GM19467 (cell line): Measurements from ENCODE around the gene PIP4K2A.
"Not testable (repeated sequence)": the region's sequence is repeated elsewhere in the genome, so short reads cannot be mapped to it uniquely, and the experiment has no call there.

ENCODE experiments used
- ATAC-seq: cut with Tn5 transposase; IDR thresholded peaks from one replicate; pipeline ENCODE4 v1.9.1; 2021; ENCODE audit warnings: mild to moderate bottlenecking, moderate library complexity; ENCODE audit not compliant: unreplicated experiment

Gene PIP4K2A

DNA sequence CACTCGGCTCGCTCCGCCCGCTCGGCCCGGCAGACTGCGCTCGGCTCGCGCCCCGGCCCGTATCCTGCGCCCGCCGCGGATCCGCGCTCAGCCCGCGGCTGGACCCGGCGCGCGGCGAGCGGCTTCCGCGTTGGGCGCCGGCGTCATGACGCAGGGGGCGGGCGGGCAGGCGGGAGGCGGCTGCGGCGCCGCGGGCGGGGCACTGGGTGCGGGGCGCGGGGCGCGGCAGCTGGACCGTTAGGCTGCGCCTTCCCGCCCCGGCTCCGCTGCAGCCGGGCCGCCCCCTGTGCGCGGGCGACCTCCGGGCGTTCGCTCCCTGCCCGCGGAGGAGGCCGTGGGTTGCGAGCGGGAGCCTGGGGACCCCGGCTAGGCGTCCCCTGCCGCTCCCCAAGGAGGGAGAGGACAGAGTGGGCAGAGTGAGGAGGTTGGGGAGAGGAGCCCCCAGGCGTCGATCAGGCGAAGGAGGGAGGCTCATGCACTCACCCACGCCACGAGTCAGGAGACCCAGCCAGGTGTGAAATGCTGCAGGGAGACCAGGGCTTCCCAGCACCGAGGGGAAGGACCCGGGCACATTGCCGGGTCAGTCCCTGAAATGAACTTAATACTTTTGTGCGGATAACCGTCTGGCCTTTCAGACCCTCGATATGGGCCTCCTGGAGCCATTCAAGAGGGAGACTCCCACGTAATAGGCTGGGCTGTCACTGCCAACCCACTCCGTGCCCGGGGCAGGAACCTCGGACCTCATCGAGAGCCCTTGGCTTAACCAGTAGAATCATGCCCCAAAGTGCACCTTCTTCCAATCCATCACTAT lies at the start of gene PIP4K2A:
Gene PIP4K2A (minus strand): TSS at position 100 of the 811 bp plus-strand sequence. CDS start 252 bp downstream, outside the sequence.
- ATAC-seq: peak; percentile 73

DNA sequence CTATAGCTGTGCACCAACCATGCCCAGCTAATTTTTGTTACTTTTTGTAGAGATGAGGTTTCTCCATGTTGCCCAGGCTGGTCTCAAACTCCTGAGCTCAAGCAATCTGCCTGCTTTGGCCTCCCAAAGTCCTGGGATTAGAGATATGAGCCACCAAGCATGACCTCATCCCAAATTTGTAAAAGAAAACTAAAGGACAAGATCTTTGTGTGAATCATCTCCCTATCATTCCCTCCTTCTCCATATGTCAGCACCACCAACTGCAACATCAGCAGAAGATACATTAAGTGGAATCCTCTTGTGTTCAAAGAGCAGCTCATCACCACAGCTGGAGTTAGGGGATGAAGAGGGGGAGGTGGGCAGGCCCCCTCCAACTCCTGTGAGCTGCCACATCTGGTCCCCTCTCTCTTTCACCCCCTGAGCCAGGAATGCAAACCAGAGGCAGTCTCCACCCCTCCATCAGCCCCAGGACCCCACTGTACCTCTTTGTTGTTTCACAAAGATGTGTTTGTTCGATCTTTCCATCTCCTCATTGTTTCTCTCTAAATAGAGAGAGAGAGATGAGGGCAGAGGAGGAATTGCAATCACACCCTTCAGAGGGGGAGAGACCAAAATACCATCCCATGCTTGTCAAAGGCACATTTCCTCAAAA lies 47.3 kb upstream of the PIP4K2A start:
- no peak for ATAC-seq

DNA sequence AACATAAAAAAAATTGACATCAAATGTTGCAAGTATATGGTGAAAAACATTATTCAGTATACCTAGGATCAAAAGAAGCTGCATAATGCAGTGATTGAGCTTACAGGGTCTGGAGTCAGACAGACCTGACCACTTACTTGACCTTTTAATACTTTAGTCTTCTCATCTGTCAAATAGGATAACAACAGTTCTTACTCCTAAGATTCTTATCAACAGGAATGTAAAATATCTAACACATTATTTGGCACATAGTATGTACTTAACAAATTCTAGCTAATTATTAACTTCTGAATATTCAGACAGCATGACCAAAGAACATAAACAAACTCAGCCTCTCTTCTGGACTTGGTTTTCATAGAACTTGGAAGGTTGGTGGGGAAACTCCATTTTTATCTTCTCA lies 45.6 kb upstream of the PIP4K2A start:
- no peak for ATAC-seq

DNA sequence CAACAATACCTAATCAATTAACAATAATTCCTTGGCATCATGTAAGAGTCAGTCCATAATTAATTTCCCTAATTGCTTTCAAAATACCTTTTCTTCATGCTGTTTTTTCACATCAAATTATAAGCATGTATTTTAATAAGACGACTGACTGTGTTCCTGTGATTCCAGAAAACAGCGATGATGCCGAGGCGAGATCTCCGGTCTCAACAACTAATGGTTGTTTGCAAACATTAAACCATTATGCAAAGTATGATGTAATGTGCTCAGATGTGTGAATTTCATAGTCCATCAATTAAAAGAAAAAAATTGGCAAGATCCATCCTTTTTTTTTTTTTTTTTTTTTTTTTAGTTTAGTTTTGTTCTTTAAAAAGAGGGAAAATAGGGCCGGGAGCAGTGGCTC lies 44.5 kb upstream of the PIP4K2A start:
- ATAC-seq: no peak

DNA sequence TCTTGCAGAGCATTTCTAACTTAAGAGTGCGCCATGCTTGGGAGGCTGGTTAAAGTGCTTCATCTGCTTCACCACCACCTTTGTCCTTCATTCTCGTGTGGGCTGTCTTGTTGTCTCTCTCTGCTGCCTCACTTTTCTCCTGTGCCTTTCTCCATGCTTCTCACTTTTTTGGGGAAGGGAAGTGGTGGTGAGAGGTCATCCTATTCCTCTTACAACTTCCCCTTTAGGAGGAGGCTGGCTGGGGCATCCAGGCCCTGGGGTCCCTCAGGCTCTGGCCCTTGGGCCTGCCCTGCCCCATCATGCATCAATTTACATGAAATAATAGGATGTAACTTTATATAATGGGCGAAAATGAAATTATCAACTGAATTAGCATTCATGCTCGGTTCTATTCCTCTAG lies 39.9 kb upstream of the PIP4K2A start:
- no peak for ATAC-seq

DNA sequence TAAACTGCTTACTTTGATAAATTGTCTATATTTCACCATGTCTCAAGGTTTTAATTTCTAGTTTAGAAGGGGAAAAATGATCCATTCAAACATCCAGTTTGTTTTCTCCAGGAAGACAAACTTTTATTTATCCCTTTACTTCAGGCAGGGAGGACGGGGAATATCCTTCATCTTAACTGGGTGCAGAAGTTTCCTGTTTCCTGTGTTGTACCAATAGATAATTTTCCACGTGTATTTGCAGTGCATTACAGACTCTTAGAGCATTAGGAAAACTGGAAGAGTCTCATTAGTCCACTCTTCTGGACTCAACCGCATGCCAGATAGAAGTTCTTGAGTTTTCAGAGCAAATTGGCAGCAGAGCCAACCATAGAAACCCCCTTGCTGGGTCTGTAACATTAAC lies 39.4 kb upstream of the PIP4K2A start:
- no peak for ATAC-seq

DNA sequence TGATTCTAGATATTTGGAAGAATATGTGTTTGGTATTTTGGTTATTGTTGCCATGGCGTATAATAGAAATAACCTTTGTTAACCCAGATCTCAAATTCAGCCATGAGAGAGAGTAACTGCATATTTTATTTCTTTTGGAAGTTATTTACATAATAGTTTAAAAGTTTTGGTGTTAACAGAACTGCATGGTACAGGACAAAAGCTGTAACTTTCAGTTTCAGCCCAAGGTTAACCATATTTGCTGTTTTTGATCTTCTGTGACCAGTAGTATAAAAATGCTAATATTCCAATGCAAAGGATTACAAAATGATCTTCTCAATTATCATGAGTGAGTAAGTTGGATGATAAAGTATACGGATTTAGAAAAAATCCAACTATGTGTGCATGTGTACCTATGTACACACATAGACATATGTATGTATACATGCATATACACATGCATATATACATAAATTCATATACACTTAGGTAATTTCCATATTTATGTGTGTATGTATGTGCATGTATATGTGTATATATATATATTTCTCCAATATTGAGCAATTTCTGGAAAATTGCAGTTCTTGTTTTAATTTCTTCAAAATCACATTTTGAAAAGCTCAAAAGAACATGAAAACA lies 38.0 kb upstream of the PIP4K2A start:
- ATAC-seq: no peak

DNA sequence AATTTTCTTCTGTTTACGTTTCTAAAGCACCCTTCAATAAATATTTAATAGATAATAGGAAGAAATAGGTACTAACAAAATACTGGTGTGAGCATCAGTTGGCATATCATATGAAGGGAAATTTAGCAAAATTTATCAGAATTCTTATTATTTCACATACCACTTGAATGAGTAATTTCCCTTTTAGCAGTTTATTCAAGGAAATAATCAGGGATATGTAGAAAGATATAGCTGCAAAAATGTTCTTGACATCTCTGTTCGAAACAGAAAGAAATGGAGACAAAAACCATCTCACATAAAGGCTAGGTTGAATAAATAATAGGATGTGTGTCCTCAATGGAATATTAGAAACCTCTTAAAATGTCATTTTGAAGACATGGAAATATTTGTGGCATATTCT lies 35.8 kb upstream of the PIP4K2A start:
- no peak for ATAC-seq

DNA sequence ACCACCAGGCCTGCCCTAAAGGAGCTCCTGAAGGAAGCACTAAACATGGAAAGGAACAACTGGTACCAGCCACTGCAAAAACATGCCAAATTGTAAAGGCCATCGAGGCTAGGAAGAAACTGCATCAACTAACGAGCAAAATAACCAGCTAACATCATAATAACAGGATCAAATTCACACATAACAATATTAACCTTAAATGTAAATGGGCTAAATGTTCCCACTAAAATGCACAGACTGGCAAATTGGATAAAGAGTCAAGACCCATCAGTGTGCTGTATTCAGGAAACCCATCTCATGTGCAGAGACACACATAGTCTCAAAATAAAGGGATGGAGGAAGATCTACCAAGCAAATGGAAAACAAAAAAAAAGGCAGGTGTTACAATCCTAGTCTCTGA lies 30.5 kb upstream of the PIP4K2A start:
- ATAC-seq: not testable (repeated sequence)

DNA sequence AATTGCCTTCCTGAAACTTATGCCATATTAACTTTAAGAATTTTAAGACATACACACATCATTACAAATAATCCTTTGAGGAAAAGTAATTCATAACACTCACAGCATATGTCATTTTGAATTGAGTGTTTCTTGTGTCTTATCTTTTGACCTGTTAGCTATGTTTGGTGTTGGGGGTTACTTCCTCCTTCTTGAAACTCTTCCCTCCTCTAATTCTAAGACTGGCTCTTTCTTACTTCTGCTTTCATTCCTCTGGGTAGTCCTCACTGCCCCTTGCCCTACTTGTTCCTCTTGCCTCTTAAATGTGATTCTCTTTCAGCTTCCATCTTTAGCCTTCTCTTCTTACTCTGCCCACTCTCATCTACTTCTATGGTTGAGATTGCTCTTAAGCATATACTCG lies 28.3 kb upstream of the PIP4K2A start:
- ATAC-seq: peak; percentile 99

DNA sequence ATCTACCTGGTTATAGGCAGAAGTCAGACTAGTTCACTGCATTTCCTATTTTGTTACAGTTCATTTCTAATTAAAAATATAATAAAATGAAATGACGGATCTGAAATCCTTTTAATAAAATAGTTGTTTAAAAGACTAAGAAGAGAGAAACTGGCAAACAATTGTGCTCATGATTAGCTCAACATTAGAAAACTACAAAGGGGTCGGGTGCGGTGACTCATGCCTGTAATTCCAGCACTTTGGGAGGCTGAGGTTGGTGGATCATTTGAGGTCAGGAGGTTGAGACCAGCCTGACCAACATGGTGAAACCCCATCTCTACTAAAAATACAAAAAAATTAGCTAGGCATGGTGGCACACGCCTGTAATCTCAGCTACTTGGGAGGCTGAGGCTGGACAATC lies 27.3 kb upstream of the PIP4K2A start:
- ATAC-seq: not testable (repeated sequence)

DNA sequence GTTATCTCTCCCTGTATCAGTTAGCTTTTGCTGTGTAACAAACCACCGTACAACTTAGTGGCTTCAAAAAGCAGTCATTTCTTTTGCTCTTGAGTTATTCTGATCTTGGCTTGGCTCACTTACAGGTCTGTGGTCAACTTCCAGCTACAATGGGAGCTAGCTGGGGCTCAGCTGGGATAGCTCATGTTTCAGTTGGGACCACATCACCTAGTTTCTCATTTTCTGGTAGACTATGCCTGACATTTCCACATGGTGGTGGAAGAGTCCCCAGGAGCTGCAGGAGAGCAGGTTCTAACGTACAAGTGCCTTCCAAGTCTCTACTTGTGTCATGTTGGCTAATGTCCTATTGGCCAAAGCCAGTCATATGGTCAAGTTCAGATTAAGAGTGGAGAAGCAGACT lies 25.8 kb upstream of the PIP4K2A start:
- ATAC-seq: no peak

DNA sequence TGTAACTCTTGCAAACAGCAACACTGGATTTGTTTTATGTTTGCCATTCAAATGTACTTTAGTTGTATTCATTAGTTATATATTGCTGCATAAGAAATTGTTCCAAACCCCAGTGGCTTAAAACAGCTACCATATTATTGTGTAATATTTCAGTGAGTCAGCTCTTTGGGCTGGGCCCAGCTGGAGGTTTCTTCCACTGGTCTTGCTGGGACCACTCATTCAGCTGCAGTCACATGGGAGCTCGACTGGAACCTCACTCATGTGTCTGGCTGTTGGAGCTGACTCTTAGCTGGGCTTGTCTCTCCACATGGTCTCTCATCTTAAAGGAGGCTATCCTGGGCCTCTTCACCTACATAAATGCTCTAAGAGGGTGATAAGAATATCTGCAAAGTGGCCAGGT lies 23.2 kb upstream of the PIP4K2A start:
- no peak for ATAC-seq

DNA sequence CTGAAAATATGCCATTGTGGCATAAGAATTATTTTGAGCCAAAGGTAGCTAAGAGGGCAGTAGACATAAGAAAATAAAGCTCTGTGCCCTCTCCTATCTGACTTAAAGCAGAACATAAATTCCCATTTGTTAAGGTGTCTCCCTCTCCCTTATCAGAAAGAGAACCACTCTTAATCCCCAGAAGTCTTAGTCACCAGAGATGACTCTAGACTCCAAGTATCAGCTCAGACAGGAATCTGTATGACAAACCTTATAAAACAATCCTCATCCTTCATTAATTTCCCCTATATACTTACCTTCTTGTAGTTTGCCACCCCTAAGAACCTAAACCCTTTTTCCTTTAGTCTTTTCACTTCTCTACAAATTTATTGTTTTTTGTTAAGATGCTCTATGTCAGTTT lies 21.8 kb upstream of the PIP4K2A start:
- no peak for ATAC-seq

DNA sequence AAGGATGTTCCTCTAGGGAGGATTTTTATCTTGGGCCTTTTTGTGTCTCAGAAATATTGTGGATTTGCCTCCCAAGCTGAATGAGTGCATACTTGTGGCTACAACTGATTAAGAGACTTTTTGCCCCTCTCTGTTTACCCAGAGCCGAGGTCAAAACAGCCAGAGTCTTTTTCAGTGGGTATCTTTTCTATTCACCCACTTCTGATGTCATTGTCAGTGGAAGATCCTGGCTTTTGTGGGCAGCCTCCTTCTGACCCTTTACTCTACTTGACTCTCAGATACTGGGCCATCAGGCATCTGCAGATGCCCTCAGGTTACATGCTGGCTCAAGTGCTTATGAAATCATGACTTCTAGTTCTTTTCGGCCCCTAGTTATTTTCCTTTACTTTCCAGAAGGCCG lies 19.6 kb upstream of the PIP4K2A start:
- no peak for ATAC-seq

DNA sequence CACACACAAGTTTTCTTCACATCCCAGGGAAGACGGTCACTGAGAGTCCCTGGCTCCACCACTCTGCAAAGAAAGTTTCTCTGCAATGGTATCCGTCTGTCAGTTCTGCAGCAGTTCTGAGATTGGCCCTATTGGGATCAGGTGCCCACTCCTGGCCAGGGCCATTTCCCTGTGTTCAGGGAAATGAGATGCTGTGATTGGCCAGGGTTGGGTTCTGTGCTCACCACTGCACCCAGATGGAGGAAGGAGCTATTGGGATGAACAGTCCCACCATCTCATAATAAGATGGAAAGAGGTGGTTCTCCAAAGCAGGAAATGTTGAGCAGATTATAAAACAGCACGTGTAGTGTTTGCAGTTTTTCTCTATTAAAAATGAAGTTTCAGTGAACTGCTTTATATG lies 13.3 kb upstream of the PIP4K2A start:
- ATAC-seq: no peak

DNA sequence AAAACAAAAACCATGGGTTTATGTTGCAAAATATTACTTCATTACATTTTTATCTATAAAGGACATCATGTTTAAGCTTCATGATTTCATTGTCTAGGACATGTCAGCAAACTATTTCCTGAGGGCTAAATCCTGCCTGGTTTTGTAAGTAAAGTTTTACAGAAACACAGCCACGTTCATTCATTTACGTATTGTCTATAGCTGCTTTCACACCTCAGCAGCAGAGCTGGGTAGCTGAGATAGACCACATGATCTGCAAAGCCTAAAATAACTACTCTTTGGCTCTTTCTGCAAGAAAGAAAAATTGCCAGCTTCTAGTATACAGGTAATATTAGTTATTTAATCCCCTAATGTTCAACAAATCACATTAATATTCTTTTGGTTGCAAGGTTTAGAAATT lies 12.7 kb upstream of the PIP4K2A start:
- ATAC-seq: no peak

DNA sequence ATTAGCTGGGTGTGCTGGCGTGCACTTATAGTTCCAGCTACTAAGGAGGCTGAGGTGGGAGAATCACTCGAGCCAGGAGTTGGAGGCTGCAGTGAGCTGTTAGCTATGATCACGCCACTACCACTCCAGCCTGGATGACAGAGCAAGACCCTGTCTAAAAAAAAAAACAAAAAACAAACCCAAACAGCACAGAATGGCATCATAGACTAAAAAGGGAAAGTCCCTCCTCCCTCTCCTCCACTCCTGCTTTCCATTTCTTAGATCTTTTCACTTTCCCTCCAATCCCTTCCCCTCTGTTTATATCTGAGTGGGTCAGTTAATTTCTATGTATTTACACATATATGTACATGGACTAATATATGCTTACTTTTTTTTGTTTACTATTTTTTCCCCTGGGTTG lies 10.4 kb upstream of the PIP4K2A start:
- no peak for ATAC-seq

DNA sequence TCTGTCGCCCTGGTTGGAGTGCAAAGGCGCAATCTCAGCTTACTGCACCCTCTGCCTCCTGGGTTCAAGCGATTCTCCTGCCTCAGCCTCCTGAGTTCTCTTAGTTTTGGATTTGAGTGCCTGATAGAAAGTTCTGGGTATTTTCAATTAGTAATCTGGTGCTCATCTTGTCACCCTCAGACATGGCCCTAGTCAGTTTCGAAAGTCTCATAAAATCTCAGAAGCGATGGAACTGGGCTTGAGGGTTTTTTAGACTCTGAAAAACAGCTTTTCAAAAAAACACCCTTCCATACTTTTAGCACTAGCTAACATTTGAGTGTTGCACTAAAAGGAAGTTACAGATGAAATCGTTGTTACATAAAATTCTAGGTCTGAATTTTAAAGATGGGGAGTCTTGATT lies 9.4 kb upstream of the PIP4K2A start:
- peak; percentile 47 for ATAC-seq

DNA sequence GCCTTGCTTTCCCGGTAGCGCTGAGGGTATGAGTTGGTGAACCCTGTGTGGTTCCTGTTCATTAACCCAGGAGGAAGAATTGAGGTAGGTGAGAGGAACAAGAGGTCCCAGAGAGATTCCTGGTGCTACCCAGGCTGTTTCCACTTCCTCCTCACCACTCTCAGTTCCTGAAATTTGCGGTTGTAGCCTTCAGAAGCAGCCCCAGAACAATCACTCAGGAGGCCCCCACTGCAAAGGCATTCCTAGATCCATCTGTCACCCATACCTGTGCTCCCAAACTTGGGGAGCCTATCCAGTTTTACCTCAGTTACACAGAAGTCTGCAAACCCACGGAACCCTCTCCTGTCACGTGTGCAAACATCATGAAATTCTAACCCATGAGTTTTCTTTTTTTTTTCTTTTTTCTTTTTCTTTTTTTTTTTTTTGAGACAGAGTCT lies 9.0 kb upstream of the PIP4K2A start:
- ATAC-seq: peak; percentile 72

DNA sequence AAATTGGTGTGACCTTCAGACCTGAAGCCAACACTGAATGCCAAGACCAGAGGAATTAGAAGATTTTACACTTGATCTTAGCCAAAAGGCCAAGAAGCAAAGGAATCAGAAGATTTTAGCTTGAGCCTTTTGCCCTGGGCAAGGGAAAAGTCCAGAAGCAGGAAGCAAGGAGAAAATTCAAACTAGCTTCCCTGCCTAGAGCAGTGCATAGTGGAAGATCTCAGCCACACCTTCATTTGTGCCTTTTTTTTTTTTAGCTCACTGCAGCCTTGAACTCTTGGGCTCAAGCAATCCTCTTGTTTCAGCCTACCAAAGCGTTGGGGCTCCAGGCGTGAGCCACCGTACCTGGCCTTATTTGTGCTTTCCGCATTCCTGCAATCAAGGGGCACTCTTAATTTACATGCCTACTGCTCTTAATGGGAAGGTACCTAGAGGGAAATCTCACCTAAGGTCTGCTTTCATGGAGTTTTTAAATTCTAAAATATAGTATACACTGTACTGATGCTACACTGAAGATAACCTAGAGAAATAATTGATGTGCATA lies 8.3 kb upstream of the PIP4K2A start:
- ATAC-seq: no peak

DNA sequence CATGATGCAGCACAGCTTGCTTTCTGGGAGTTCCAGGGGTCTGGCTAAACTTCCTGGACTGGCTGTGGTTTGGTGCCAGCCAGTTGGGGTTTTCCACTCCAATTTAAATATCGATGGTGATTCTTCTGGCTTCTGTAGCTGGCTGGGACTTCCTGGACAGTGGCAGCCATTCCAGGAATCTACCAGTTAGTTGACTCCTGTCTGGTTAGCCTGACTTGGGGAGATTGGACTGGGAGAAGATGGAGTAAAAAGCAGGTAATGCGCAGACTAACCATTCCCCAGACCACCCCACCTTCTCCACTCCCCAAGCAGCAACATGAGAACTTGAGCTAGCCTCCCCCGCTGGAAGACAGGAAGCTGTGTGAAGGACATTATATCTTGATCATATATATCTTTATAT lies 6.3 kb upstream of the PIP4K2A start:
- ATAC-seq: no peak
